ENCODE measurements around the gene CCDC167.
A peak's percentile ranks its signal among the peaks of the same experiment; 100 is the strongest.

CCDC167 gene

GRCh38 chr6:37490536-37491170, 9.0 kb downstream of the CCDC167 start:
- DNase-seq (ENCODE audit: low read depth in 2 of 2, low spot score in 1 of 2), result no peak

GRCh38 chr6:37489697-37490336, 9.9 kb downstream of the CCDC167 start:
- no peak for DNase-seq (ENCODE audit: low read depth in 2 of 2, low spot score in 1 of 2)

- DNase-seq (ENCODE audit: low read depth in 2 of 2, low spot score in 1 of 2), result no peak
Observed at GRCh38 chr6:37488476-37488875, 11.2 kb downstream of the CCDC167 start.

GRCh38 chr6:37487591-37488380, 11.9 kb downstream of the CCDC167 start:
- no peak for DNase-seq (ENCODE audit: low read depth in 2 of 2, low spot score in 1 of 2)

GRCh38 chr6:37486121-37486839, 13.4 kb downstream of the CCDC167 start:
- no peak for DNase-seq (ENCODE audit: low read depth in 2 of 2, low spot score in 1 of 2)

GRCh38 chr6:37485291-37485702, 14.4 kb downstream of the CCDC167 start:
- DNase-seq (ENCODE audit: low read depth in 2 of 2, low spot score in 1 of 2), result no peak

GRCh38 chr6:37484786-37485170, 14.9 kb downstream of the CCDC167 start:
- no peak for DNase-seq (ENCODE audit: low read depth in 2 of 2, low spot score in 1 of 2)

GRCh38 chr6:37483917-37484785, 15.5 kb downstream of the CCDC167 start:
- peak in 1 of 2 donors; percentile 66 for DNase-seq (ENCODE audit: low read depth in 2 of 2, low spot score in 1 of 2)

- no peak for DNase-seq (ENCODE audit: low read depth in 2 of 2, low spot score in 1 of 2)
Observed at GRCh38 chr6:37483252-37483901, 16.3 kb downstream of the CCDC167 start.

- DNase-seq (ENCODE audit: low read depth in 2 of 2, low spot score in 1 of 2), result no peak
Observed at GRCh38 chr6:37482606-37483251, 17.0 kb downstream of the CCDC167 start.

GRCh38 chr6:37481711-37482605, 17.7 kb downstream of the CCDC167 start:
- no peak for DNase-seq (ENCODE audit: low read depth in 2 of 2, low spot score in 1 of 2)

GRCh38 chr6:37480951-37481534, 18.6 kb downstream of the CCDC167 start:
- DNase-seq (ENCODE audit: low read depth in 2 of 2, low spot score in 1 of 2), result no peak

- no peak for DNase-seq (ENCODE audit: low read depth in 2 of 2, low spot score in 1 of 2)
Observed at GRCh38 chr6:37480118-37480736, 19.5 kb downstream of the CCDC167 start.

- no peak for DNase-seq (ENCODE audit: low read depth in 2 of 2, low spot score in 1 of 2)
Observed at GRCh38 chr6:37479266-37479854, 20.3 kb downstream of the CCDC167 start.

GRCh38 chr6:37478827-37479226, 20.9 kb downstream of the CCDC167 start:
- no peak for DNase-seq (ENCODE audit: low read depth in 2 of 2, low spot score in 1 of 2)

- DNase-seq (ENCODE audit: low read depth in 2 of 2, low spot score in 1 of 2), result no peak
Observed at GRCh38 chr6:37477656-37478435, 21.8 kb downstream of the CCDC167 start.

- DNase-seq (ENCODE audit: low read depth in 2 of 2, low spot score in 1 of 2), result no peak
Observed at GRCh38 chr6:37477191-37477590, 22.5 kb downstream of the CCDC167 start.

Measured in stimulated activated CD8-positive, alpha-beta memory T cell treated with anti-CD3 and anti-CD28 coated beads, Interleukin-4, amount 100 ng/mL, for 1 hour (primary cell).